Hepatocyte (in vitro differentiated cells): ENCODE data around the gene TMEM116.

Experiments
- EZH2 ChIP-seq: fragments of 200-600 bp; sonication (generic); IDR thresholded peaks from 2 replicates; pipeline ENCODE4 v1.6.1; 2016; ENCODE audit warnings: antibody characterized with exemption, mild to moderate bottlenecking, borderline replicate concordance
- EZH2phosphoT487 ChIP-seq: fragments of 200-600 bp; sonication (generic); IDR thresholded peaks from one replicate; pipeline ENCODE4 v1.6.1; 2018; ENCODE audit warnings: antibody characterized with exemption, mild to moderate bottlenecking, low read depth, moderate library complexity; ENCODE audit not compliant: unreplicated experiment, severe bottlenecking
- TF ChIP-seq, protein P1 (sequence below): fragments of 200-600 bp; sonication (generic); IDR thresholded peaks from 2 replicates; pipeline ENCODE4 v1.5.1; 2016; ENCODE audit warnings: antibody characterized with exemption, mild to moderate bottlenecking; ENCODE audit not compliant: poor library complexity

DNA sequence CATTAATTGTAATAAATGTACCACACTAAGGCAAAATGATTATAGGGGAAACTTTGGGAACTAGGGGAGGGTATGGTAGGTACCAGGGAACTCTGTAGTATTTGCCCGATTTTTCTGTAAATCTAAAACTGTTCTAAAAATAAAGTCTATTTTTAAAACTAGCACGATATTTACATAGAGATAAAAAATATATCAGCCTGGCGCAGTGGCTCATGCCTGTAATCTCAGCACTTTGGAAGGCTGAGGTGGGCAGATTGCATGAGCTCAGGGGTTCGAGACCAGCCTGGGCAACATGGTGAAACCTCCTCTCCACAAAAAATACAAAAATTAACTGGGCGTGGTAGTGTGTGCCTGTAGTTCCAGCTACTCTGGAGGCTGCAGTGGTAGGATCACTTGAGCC, 32.4 kb downstream of the TMEM116 start:
- TF ChIP-seq, protein P1, sequence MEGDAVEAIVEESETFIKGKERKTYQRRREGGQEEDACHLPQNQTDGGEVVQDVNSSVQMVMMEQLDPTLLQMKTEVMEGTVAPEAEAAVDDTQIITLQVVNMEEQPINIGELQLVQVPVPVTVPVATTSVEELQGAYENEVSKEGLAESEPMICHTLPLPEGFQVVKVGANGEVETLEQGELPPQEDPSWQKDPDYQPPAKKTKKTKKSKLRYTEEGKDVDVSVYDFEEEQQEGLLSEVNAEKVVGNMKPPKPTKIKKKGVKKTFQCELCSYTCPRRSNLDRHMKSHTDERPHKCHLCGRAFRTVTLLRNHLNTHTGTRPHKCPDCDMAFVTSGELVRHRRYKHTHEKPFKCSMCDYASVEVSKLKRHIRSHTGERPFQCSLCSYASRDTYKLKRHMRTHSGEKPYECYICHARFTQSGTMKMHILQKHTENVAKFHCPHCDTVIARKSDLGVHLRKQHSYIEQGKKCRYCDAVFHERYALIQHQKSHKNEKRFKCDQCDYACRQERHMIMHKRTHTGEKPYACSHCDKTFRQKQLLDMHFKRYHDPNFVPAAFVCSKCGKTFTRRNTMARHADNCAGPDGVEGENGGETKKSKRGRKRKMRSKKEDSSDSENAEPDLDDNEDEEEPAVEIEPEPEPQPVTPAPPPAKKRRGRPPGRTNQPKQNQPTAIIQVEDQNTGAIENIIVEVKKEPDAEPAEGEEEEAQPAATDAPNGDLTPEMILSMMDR = no peak
- TF ChIP-seq EZH2 (no peak), EZH2phosphoT487 (no peak)
